ENCODE measurements around the gene KLK13.
A peak's percentile ranks its signal among the peaks of the same experiment; 100 is the strongest.

The KLK13 gene

DNA sequence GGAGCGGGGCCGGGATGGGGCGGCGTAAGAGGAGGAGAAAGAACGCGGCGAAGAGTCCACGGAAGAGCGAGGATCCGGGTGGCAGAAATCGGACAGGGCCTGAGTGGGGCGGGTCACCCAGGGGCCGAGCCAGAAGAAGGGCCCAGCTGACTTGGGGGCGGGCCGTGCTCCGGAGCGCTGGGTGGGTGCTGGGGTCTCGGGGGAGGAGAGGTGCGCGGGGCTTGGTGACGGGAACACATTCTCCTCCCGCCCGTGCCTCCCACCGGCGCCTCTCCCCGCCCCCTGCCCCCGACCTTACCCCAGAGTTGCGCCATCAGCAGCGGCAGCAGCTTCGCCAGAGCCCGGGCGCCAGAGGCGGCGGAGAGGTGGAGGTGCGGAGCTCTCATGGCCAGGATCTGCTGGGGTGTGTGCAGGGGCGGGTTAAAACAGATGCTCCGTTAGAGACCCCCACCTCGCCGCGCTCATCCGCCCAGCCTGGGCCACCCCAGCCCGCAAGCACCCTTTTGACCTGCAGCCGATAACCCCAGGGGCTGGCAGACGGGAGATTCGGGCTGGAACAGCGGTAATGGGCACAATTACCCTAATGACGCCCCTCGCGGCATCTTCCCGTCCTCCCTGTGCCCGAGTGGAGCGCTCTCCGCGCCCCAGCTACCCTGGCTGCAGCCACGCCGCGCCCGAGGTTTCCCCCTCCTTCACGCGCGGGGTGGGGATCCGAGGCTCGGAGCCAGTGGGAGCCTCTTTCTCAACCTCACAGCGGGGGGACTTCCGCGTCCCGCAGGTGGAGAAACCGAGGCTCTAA lies 45.9 kb downstream of the KLK13 start:
- DNase-seq: no peak

DNA sequence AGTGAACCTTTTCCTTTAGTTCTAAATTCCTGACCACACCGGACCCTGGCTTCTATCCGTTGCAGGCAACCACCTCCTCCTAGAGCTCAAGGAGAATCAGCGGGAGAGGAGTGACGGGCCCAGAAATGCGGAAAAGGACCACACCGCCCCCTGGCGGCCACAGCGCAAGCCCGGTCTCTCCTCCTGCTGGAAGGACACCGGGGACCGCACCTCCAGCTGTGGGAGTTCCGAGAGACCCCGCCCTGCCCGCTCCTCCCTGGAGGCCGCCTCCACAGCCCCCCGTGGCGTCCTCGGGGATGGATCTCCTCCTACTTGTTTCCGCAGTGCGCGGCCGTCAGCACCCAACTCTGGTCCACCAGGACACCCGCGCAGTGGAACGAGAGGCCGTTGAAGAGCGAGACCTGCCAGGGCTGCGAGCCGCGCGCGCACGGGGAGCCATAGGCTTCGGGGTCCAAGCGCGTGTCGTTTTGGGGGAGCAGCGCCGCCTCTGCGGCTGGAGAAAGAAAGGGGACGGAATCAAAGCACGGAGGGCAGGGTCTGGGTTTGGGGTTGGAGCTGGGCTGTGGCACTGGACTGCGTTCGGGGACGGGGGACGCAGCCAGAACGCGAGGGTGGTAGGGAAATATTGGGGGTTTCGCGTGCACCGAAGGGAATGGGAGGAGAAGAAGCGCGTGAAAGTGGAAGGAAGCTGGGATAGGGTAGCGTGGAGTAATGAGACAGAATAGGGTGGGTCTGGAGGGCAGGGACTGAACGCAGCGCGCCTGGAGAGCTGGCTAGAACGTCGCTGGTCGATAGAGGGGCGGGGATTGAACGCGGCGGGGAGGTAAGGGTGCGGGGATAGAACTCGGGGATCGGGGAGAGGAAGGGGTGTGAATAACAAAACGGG lies 47.9 kb downstream of the KLK13 start:
- peak; percentile 3 for DNase-seq

DNA sequence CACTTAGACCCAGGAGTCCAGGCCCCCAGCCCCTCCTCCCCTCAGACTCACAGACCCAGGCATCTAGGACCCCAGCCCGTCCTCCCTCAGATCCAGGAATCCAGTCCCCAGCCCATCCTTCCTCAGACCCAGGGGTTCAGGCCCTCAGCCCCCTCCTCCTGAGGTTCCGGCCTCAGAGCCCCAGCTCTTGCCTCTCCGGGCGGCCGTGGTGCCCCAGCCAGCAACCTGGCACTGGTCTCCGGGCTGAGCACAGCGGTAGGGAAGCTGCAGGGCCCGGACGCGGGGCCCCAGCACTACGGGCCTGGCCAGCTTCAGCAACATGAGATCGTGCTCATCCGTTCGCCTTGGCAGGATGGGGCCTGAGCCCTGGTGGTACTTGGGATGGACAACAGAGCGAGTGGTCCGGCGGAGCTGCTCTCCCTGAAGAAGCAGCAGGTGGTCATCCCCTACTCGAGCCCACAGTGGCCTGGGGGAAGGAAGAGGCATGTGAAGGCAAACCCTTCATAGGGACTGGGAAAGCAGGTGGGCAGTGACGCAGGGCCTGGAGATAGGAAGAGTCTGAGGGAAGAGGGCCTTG lies 49.1 kb downstream of the KLK13 start:
- DNase-seq: no peak

DNA sequence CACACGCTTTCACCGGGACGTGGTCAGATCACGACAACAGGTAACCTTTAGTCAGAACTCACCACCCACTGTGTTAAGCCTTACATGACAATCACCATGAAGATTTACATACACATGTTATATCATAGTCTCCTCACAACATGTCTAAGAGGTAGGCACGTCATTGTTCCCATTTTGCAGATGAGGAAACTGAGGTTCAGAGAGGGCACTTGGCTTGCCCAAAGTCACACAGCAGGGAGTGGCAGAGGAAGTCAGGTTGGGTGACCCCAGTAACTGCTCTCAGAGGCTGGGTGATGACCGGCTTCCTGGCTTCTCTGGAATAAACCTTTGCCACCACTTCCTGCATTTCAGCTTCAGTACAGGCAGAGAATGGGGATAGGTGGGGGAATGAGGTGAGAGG lies 50.6 kb downstream of the KLK13 start:
- no peak for DNase-seq

DNA sequence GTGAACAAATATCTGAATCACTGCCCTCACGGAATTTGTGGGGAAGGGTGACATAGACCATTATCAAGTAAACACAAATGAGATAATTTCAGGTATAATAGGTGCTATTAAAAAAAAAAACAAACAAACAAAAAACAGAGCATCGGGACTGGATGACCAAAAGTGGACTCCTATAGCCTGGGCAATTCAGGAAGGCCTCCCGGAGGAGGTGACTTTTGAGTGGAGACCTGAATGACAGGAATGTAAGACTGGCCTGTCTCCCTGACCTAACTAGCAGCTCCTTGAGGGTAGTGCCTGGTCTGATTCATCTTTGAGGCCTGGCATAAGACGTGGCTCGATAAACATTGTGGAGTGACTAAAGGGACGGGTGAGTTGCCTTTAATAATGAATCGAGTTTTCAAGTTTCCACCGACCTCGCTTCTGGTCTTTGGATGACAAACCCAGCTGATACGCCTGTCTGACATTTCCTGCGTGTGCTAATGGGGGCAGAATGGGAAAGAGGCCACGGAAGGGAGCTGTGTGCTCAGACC lies 52.2 kb downstream of the KLK13 start:
- no peak for DNase-seq

DNA sequence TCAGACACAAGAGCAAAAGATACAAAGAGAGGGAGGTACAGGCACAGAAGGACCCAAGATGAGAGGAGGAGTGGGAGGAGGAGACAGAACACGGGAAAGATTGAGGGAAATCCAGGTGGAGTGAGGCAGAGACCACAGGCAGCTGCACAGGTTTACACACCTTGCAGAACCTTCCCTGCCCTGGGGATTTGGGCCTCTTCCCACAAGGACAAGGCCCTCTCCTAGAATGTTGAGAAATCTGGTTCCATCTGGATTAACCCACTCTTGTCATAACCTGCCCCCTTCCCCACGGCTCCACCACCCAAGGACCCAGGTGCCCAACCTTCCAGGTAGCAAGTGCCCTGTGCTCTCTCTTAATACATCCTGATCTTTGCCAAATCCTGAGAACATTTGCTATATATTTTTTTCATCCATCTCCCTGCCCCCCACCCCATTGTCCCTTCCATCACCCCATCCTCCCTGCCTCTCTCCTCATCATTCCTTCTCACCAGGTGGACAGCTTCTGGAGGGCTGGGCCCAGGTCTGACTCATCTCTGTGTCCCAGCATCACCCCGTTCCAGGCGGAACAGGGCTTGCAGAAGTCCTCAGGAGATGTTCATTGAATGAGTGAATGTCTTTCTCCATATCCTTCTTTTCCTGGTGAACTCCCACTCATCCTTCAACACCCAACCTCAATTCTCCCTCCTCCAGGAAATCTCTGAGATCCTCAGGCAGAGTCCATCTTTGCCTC lies 54.7 kb downstream of the KLK13 start:
- DNase-seq: no peak

DNA sequence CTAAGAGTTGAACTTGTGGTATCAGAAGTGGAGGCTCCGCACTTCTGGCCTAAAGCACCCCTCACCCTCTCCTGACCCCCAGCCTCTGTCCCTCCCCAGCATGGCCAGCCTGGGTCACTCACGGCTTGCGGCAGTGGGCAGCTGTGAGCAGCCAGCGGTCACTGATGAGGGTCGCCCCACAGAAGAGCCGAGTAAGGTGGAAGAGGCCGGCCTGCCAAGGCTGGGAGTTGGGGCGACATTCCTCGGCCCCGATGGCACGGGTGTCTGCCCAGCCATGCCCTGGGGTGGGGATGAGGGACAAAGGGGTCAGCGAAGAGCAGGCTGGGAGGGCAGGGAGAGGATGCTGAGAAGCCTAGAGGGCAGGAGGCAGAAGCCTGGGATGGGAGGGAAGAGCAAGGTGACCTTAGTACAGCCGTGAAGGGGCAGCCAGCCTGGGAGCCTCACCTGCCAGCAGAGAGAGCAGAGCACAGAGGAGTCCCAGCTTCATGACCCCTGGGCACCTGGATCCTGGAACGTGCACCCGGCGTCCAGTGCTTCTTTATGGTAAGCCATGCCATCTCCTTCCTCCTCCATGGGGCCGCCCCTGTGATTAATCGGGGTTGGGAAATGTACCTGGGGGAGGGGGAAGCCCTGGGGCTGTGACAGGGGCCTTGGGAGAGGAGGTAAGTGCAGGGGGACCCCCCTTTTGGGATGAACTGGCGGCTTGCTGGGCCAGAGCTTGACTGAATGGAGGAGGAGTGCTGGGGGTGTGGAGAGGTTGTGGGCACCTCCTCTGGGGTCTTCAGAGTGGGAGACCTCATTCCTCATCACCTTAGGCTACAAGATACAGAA lies 55.6 kb downstream of the KLK13 start:
- no peak for DNase-seq

DNA sequence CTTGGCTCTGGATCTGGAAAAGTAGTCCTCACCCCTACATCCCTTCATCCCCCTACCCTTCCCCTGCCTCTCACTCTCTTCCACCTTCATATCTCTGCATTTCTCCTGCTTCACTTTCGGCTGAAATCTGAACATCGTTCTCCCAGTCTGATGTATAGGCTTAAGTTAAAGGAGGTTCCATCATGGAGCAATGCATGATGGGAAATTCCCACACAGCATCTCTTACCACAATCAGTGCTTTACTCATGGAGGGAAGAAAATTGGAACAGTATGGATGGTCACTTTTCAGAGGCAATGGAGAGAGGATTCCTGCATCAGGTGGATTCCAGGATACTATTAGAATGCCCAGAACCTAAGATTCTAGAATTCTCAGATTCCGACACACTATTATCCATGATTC lies 57.4 kb downstream of the KLK13 start:
- no peak for DNase-seq

DNA sequence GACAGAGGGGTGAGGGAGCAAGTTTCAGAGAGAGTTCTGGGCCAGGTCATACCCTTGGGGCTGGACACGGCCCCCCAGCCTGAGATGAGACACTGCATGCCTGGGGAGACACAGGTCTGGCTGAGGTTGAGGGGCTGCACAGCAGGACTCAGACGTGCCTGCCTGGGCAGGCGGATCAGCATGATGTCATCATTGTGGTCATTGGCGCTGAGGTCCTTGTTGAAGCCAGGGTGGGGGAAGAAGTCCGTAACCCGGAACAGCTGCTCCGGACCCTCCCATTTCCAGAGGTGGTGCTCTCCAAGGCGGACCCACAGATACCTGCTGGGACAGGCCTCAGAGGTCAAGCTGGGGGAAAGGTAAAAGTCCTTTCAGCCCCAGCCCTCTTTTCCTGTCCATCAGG lies 58.5 kb downstream of the KLK13 start:
- DNase-seq: no peak

Measured in effector CD8-positive, alpha-beta T cell (primary cell).